GM06990 (cell line): ENCODE measurements around the gene CD4.

Source experiments
- DNase-seq: peaks from one replicate; pipeline ENCODE4 v3.0.0-alpha.2; 2011; ENCODE audit not compliant: insufficient read length; ENCODE audit errors: extremely low read depth
- H3K27me3 ChIP-seq: replicated peaks from 2 replicates; pipeline ENCODE4 v1.6.0; 2011; ENCODE audit warnings: low read length; ENCODE audit not compliant: control insufficient read depth, insufficient read depth
- H3K36me3 ChIP-seq: 2 replicates; pipeline ENCODE4 v1.5.1; 2011; ENCODE audit warnings: low read length; ENCODE audit not compliant: control insufficient read depth, insufficient read depth
- H3K4me3 ChIP-seq: replicated peaks from 2 replicates; pipeline ENCODE4 v1.5.1; 2011; ENCODE audit warnings: low read depth, mild to moderate bottlenecking, control low read depth, low read length
- TF ChIP-seq, protein P1 (sequence below): IDR thresholded peaks from 2 replicates; pipeline ENCODE4 v1.5.1; 2011; ENCODE audit warnings: low read length, control low read depth, mild to moderate bottlenecking, inconsistent platforms; ENCODE audit not compliant: insufficient read depth, poor library complexity, severe bottlenecking

The CD4 gene

DNA sequence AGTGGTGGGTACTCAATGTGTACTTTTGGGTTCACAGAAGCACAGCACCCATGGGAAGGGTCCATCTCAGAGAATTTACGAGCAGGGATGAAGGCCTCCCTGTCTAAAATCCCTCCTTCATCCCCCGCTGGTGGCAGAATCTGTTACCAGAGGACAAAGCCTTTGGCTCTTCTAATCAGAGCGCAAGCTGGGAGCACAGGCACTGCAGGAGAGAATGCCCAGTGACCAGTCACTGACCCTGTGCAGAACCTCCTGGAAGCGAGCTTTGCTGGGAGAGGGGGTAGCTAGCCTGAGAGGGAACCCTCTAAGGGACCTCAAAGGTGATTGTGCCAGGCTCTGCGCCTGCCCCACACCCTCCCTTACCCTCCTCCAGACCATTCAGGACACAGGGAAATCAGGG lies 30.8 kb downstream of the CD4 start:
- Histone ChIP-seq H3K4me3 (no peak overlapping the region), H3K27me3 (peaks cover 8% of the 10 kb centered on the region), H3K36me3 (no peaks in the 10 kb centered on the region)
- no peak for DNase-seq
- TF ChIP-seq, protein P1, sequence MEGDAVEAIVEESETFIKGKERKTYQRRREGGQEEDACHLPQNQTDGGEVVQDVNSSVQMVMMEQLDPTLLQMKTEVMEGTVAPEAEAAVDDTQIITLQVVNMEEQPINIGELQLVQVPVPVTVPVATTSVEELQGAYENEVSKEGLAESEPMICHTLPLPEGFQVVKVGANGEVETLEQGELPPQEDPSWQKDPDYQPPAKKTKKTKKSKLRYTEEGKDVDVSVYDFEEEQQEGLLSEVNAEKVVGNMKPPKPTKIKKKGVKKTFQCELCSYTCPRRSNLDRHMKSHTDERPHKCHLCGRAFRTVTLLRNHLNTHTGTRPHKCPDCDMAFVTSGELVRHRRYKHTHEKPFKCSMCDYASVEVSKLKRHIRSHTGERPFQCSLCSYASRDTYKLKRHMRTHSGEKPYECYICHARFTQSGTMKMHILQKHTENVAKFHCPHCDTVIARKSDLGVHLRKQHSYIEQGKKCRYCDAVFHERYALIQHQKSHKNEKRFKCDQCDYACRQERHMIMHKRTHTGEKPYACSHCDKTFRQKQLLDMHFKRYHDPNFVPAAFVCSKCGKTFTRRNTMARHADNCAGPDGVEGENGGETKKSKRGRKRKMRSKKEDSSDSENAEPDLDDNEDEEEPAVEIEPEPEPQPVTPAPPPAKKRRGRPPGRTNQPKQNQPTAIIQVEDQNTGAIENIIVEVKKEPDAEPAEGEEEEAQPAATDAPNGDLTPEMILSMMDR = no peak

DNA sequence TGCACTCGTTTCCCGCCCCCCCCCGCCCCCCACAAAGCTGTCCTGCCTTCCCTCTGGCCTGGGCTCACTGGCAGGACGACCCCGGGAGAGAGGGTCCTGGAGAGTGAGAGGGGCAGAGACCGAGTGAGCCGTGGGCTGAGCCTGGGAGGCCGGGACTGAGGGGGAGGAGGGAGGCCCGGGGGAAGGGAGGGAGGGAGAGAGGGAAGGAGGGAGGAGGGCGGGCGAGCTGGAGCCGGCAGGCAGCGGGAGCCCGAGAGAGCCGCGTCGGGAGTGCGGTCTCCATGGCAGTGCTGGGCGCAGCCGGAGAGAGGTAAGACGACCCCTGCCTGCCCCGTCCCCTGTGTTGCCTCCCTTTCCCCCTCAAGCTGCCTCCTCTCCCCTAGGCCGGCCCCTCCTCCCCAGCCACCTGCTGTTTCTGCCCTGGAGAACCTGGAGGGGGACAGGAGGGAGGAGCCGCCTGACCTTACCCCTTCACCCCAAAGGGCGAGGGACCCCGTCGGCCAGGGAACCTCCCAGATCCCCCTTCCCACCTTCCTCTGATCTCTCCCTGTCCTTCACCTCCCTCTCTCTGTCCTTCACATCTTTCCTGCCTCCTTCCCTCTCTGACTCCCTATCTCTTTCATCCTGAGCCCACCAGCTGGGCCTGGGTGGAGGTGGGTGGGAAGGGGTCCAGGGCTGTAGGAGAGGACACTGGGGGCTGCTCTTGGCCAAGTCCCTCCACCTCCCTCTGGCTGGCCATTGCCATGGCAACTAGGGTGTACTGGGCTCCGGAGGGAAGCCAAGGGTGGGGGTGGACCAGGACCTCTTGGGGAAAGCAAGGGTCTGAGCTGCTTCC lies 32.5 kb downstream of the CD4 start, which contains the start of gene GPR162:
GPR162 (plus strand) TSS at position 231 of the 835 bp plus-strand sequence. CDS start 2,078 bp downstream, outside the sequence.
- TF ChIP-seq, protein P1 = no peak
- Histone ChIP-seq H3K36me3 (no peaks in the 10 kb centered on the region), H3K4me3 (no peak within 1 kb of the TSS), H3K27me3 (peaks cover 8% of the 10 kb centered on the region)
- DNase-seq = no peak

DNA sequence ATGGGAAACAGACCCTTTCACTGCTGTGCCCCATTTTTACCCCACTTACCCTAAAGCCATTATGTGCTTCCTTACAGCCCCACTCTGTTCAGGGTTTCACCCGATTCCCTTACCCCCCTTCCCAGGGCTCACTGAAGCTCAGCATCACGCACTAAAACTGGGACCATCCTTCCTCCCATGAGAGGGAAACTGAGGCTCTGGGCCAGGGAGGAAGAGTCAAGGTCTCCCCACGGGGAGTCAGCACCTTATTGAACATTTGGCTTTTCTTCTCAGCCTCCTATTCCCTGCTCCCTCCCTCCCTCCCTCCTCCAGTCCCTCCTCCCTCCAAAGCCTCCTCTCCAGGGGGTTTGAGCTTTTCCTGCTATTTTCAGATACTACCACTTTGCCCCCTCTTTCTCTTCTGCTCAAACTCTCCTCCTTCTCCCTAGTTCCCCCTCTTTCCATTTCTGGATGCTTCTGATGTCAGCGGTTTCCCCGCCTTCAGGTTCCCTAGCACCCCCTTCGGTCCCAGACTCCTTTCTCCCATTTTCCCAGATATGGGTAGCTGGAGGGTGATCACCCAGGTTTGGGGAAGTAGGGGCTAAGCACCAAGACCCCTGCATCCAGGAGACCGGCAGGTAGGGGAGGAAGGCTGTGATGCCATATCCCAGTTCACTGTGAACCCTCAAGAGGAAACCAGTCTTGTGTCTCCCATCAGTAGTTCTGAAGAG lies 33.3 kb downstream of the CD4 start:
- Histone ChIP-seq H3K4me3 (no peak overlapping the region), H3K27me3 (peaks cover 8% of the 10 kb centered on the region), H3K36me3 (no peaks in the 10 kb centered on the region)
- TF ChIP-seq, protein P1 = no peak
- no peak for DNase-seq

DNA sequence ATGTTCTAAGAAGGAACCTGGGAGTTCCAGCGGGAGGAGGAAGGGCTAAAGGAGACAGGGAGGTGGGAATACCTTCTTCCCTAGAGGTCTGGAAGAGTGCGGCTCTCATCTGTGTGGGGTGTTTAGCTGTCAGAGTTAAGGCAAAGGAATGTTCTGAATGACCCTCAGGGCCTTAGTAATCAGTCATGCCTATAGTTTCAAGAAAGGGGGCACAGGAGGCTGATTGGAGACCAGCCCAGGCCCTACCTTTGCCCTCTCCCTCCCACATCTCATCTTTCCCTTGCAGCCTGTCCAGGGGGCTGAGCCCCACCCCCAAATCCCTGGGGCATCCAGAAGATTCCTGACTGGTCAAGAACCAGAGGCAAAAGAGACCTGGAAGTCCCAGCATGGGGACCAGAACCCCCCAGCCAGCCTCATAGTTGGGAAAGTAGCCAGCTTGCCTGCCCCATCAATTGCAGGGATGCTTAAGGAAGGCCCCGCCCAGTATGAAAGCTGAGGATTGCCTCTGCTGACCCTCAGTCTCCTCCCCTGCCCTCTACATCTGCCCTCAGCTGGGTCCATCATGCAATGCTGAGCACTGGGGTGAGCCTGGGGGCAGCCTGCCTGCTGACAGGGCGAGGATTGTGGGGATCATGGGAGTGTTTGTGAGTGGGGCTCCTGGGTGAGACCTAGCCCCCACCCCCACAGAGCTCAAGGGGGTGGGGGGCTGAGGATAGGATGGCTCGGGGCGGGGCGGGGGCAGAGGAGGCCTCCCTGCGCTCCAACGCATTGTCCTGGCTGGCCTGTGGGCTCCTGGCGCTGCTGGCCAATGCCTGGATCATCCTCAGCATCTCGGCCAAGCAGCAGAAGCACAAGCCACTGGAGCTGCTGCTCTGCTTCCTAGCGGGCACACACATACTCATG lies 34.1 kb downstream of the CD4 start:
- DNase-seq = no peak
- TF ChIP-seq, protein P1 = no peak
- H3K36me3 ChIP-seq = no peaks in the 10 kb centered on the region
- H3K27me3 ChIP-seq = peaks cover 8% of the 10 kb centered on the region
- H3K4me3 ChIP-seq = no peak overlapping the region

DNA sequence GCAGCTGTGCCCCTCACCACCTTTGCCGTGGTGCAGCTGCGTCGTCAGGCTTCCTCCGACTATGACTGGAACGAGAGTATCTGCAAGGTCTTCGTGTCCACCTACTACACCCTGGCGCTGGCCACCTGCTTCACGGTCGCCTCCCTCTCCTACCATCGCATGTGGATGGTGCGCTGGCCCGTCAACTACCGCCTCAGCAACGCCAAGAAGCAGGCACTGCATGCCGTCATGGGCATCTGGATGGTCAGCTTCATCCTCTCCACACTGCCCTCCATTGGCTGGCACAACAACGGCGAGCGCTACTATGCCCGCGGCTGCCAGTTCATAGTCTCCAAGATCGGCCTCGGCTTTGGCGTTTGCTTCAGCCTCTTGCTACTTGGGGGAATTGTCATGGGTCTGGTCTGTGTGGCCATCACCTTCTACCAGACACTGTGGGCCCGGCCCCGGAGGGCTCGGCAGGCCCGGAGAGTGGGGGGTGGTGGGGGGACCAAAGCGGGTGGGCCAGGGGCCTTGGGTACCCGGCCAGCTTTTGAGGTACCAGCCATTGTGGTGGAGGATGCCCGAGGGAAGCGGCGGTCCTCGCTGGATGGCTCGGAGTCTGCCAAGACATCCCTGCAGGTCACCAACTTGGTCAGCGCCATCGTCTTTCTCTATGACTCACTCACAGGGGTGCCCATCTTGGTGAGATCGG lies 34.9 kb downstream of the CD4 start:
- Histone ChIP-seq H3K36me3 (no peaks in the 10 kb centered on the region), H3K4me3 (no peak overlapping the region), H3K27me3 (peaks cover 8% of the 10 kb centered on the region)
- no peak for DNase-seq
- TF ChIP-seq, protein P1 = no peak
